GM21423 (cell line): ENCODE data around the gene ZNF324.
"Not testable (repeated sequence)": the region's sequence is repeated elsewhere in the genome, so short reads cannot be mapped to it uniquely, and the experiment has no call there.

ENCODE experiments used
- ATAC-seq: cut with Tn5 transposase; IDR thresholded peaks from one replicate; pipeline ENCODE4 v1.9.1; 2021; ENCODE audit warnings: mild to moderate bottlenecking, moderate library complexity; ENCODE audit not compliant: unreplicated experiment

Gene ZNF324

DNA sequence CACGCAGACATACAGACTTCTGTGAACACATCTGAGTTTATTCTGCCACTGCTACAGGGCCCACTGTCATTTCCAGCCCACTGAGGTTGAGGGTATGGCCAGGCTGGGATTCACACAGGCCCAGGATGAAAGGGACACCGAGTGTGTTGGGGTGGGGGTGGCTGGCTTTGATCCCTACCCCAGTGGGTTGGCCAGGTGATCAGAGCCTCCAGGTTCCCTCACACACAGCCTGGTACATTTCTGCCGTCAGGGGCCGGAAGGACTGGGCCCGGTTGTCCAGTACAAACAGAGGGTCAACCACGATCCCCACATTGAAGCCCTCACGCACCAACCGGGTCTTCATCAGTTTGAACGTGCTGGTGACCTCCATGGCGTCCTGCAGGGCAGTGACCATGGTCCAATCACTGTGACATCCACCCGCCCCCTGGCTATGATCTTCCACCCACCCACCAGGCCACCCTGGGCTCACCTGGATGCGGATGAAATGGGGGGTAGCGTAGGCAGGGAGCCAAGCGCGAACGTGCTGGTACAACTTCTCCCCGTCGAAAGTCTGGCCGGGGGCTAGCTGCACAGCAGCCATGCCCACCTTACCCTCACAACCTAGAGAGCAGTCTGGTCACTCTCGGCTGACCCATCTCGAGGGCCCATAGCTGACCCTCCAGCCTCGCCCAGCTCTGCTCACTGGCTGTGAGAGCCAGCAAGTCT lies 31.6 kb downstream of the ZNF324 start:
- ATAC-seq, result no peak

DNA sequence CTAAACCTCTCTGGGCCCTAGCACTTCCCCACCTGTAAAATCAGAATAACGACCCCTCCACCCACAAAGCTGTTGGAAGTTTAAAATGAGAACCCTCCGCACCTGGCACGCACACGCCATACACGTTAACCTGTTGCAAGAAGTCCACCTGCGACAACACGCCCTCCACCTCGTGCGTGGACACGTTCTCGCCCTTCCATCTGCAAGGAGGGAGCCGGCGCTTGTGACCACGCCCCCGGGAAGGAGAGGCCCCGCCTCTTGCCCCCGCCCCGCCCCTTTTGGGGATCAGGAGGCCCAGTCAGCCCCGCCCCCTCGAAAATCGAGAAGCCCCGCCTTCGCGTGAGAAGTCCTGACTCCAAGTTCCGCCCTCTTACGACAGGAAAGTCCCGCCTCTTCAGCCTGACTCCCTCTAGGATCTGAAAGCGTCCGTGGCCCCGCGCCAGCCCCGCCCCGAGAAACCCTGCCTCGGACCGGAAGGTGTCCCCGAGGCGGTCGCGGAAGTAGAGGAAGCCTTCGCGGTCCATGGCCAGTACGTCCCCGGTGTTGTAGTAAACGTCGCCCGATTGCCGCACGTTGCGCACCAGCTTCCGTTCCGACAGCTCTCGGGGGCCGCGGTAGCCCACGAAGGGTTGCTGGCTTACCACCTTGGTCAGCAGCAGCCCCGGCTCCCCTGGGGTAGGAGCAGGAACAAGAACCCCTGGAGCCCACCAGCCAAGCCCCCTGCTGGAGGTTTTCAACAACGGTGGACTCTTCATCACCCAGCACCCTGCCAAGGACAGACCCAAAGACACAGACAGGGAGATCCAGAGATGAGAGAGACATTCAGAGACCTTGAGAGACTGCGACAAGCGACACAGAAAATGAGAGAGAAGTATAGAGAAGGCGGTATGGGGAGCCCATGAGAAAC lies 32.4 kb downstream of the ZNF324 start:
- ATAC-seq, result peak; percentile 91

DNA sequence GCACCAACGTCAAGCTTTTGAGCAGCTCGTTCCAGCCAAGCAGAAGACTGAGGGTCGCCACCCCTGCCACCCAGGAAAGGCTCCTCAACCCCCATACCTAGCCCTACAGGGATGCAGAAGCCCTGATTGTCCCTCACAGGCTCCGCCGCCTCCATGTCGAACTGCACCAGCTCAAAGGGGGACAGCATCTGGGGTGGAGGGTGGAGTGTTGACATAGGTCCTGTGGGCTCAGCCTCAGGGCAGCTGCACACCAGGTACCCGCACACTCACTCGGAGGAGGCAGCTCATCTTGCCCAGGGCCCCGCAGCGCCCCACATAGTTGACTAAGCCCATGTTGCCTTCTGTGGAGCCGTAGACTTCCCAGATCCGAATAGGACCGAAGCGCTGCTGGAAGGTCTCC lies 33.4 kb downstream of the ZNF324 start:
- ATAC-seq, result no peak

DNA sequence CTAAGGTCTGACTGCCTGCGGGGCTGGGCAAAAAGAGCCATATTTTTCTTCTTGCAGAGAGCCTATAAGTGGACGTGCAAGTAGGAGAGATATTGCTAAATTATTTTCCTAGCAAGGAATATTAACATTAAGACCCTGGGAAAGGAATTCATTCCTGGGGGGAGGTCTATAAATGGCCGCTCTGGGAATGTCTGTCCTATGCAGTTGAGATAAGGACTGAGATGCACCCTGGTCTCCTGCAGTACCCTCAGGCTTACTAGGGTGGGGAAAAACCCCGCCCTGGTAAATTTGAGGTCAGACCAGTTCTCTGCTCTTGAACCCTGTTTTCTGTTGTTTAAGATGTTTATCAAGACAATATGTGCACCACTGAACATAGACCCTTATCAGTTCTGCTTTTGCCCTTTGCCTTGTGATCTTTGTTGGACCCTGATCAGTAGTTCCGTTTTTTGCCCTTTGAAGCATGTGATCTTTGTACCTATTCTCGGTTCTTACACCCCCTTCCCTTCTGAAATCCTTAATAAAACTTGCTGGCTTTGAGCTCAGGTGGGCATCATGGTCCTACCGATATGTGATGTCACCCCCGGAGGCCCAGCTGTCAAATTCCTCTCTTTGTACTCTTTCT lies 40.8 kb downstream of the ZNF324 start:
- ATAC-seq, result not testable (repeated sequence)

DNA sequence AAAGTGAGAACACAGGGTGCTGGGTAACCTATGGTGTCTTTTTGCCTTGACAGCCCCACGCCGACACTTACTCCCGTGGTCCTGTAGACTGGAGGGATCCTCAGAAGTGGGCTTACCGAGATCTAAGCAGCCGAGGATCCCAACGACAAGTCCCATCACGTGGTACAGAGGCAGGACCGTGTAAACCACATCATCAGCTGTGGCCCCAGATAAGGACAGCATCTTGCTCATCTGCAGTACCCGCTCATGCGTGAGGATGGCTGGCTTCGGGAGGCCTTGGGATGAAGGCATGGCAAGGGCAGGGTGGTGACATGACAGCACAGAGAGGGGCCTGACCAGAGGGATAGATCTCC lies 42.8 kb downstream of the ZNF324 start:
- no peak for ATAC-seq

DNA sequence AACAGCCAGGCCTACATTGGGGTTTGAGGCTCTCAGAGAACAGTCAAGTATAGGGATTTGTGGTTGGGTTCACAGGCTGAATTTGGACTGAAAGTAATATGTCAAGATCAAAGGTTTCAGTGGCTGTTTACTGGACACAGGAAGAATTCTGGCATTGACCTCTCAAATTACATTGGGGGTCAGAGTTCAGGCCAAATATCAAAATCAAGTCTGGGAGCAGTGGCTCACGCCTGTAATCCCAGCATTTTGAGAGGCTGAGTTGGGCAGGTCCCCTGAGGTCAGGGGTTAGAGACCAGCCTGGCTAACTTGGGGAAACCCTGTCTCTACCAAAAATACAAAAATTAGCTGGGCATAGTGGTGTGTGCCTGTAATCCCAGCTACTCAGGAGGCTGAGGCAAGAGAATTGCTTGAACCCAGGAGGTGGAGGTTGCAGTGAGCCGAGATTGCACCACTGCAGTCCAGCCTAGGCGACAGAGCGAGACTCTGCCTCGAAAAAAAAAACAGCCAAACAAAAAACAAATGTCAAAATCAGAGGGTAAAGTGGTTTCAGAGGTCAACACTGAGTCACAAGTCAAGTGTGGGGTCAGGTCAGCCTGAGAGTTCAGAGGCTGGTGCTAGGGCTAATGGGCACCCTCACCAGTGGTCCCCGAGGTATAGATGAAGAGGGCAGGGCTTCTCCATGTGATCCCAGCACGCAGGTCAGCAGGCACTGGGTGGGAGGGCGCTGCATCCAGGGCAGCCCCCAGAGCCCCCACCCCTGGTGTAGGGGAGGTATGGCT lies 43.4 kb downstream of the ZNF324 start:
- ATAC-seq, result no peak

DNA sequence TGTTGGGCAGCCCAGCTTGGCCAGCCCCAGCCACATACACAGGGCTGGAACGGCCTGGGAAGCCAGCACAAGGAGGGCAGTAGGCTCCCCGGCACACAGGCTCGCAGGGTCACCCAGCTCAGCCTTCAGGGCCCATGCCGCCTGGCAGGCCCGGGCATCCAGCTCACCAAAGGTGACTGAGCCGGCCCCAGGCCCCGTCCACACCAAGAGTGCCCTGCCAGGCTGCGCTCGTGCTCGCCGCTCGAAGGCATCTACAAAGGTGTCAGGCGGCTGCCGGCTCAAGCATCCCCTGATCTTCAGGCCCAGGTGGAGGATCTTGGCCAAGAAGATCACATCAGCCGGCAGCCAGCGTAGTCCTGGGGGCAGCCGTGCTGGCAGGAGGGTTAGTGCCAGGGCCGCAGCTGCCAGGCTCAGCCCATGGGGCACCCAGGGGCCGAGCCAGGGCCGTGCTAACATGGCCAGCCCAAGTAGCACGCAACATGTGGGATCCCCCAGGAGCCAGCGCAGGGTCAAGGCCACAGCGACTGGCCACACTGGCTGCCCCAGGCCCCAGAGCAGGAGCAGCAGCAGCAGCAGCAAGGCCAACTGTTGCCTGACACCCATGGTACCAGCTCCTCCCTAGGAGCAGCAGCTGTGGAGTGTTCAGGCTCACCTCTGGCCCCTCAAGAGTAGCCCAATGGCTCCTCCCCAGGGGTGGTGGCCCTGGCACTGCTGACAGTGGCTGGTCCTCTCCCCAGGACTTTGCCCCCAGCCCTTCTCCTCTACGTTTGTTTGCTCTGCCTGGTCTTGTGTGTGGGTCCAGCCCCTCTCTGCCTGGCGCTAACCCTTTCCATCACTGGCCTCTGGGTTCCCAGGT lies 44.7 kb downstream of the ZNF324 start, which contains the start of gene SLC27A5:
Gene SLC27A5, minus strand, starts transcription at position 640 of the 856 bp plus-strand sequence. Its CDS starts 37 bp downstream, at position 603.
- ATAC-seq, result no peak

DNA sequence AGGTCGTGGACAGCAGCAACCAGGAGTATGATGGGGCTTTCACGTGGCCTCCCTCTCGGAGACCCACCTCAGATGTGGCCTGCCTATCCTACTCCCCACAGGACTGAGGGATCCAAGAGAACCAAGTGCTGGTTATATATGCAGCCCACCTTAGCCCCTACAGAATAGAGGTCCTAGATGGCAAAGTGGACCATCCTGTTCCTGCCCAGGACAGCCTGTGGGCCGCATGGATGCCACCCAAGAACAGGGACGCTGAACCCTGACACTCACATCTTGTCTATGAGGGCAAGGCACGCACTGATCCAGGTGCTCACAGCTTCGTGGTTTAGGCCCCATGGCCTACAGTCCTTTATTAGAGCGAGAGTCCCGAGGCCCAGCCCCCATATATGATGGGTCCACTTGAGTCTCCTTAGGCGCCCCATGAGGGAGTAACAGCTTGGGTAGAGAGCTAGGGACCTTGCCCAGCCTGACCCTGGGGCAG lies 46.4 kb downstream of the ZNF324 start:
- ATAC-seq, result no peak

DNA sequence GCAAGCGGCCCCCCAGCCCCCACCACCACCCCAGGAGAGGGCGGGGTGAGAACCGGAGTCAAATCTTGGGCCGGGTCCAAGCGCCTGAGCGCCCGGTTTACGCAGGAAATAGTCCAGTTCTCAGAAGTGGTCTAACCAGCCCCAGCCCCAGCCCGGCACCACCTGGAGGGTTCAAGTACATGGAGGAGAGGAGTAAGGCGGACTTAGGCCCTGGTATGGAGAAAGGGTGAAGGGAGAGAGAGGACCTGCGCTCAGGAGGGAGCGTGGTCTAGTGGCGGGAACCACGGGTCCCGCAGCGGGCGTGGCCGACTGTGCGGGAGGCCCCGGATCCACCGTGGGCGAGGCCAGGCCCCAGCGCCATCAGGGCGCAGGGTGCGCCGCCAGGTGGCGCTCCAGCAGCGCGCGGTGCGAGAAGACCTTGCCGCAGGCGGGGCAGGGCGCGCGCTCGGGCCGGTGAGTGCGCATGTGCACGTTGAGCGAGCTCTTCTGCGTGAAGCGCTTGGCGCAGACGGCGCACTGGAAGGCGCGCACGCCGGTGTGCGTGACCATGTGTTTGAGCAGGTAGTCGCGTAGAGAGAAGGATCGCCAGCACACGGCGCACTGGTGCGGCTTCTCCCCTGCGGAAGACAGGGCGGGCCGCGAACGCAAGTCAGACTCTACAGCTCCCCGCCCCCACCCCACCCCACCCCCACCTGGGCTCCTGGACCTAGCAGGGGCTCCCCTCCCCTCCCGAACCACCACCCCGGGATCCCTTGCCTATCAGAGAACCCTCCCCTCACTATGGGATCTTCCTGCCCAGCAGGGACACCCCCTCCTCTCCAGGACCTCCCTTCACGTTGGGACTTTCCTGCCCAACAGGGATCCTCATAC lies 47.0 kb downstream of the ZNF324 start:
- peak; percentile 73 for ATAC-seq

DNA sequence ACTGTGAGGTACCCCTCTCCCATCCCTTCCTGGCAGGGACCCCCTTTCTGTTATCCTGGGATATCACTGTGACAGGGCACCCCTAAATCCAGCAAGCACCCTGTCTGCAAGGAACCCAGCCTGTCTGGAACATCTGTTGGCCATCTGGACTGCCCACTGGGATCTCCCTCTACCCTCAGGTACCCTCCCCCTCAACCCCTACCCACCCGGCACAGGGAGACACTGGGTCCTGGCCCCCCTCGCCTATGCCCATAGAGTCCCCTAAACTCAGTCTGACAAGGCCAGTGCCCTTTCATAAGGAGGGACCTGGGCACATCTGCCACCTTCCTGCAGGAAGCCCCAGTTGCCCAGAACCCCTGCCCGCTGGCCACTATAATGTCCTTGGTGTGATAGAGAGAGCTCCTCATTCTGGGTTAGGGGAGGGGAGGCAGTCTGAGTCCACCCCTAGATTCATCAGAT lies 47.7 kb downstream of the ZNF324 start:
- no peak for ATAC-seq

DNA sequence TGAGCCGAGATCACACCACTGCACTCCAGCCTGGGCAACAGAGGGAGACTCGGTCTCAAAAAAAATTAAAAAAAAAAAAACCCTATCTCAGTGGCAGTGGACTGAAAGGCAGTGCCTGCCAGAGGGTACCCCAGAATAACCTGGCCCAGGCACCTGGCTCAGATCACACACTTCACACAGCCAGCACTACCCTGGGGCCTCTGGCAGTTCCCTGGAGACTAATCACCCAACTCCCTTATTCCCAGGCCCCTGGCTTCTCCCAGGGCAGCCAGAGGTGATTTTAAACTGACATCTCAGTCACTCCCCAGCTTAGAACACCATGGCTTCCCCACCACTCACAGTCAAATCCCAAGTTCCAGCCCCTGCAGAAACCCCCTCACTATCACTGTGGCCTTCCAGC lies 48.4 kb downstream of the ZNF324 start:
- no peak for ATAC-seq

DNA sequence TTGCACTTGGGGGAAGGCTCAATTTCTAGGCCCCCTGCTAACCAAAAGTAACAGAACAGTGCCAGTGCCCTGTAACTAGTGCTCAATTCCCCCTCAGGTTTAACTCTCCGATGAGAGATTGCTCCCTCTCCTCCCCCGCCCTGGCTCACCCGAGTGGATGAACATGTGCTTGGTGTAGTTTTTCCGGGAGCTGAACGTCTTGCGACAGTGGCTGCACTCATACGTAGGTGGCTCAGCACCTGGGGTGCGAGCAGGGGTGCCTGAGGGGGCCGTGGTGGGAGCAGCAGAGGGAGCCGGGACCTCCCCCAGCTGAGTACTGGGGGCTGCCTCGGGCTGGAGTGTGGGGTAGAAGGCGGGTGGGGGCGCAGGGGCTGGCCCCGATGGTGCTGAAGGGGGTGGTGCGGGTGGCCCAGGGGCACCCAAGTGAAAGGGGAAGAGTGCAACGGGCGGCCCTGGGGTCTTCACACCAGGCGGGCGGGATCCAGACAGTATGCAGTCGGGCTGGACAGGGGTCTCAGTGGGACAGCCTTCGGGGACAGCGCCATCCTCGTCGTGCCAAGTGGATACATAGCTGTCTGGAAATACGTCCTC lies 49.5 kb downstream of the ZNF324 start:
- no peak for ATAC-seq

DNA sequence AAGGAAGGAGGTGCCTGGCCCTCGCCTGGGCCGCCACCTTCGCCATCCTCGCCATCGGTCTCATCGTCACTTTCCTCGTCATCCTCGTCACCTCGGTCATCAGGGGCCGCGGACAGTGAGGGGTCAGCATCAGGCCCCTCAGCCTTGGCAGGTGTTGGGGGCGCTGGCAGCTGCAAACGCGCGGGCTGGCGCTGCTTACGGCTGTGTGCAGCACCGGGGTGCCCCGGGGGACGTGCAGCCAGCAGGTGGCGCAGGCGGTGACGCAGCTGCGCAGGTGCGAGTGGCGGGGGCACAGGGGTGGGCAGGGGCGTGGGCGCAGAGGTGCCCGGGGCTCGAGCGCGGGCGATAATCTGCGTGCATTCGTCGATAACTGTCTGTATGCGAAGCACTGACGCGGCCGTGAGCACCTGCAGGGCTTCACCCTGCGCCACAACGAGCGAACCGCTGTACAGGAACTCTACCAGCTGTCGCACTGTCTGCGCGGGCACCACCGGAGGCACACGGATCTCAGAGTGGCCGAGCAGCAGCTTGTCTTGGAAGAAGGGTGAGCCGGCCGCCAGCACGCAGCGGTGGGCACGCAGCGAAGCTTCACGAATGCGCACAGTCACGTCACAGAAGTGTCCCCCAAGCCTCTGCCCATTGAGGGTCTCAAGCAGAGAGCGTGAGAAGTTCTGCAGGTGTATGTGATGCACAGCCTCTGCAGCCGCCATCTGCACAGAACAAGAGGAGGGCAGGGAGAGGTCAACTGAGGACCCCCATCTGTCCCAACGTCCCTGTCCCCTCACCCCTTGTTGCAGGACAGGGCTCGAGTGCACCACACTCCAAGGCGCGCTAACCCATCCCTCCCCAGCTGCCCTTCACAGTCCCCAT lies 50.3 kb downstream of the ZNF324 start:
- ATAC-seq, result no peak

DNA sequence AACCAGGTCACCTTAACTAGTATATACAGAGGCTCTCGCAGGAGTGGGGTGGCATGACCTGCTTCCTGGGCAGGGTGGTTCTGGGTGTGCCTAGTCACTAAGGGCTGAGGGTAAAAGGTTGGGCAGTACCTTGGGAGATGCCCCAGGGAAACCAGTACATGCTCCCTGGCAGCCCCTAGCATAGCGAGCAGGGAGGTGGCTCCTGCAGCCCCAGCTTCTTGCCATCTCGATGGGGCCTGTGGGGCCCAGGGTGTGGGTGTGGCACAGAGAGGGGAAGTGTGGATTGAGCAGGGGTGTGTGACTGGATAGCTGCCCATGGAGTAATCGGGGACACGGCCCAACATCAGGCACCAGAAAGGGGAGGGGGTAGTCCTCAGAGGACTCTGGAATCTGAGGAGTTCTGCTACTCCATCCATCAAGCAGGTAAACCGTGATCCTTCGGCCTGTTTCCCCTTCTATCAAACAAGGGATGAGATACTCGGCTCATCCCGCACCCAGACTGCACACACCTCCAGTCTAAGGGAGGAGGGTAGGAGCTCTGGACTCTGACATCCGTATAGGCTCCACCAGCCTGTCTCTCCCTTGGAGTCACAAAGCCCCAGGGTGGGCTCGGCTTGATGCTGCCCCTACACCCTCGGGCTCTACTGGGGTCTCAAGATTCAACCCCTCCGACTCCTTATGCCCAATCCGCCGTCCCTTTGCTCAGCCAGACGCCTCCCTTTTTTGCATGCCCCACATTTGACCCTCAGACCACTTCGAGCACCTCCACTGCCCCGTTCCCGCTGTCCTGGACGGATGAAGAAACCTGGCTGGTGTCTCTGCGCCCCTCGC lies 51.6 kb downstream of the ZNF324 start:
- ATAC-seq, result no peak

DNA sequence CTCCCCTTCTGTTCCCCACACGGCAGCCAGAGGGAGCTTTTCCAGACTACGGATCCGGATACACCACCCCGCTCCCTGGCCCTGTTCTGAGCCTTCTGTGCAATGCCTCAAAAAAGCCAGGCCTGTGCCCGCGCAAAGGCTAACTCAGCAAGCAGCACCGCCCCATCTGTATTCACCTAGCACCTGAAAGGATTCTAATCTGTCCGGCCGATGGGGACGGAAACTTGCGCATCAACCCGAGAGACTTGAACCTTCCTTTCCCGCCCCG lies 52.1 kb downstream of the ZNF324 start:
- ATAC-seq, result no peak

DNA sequence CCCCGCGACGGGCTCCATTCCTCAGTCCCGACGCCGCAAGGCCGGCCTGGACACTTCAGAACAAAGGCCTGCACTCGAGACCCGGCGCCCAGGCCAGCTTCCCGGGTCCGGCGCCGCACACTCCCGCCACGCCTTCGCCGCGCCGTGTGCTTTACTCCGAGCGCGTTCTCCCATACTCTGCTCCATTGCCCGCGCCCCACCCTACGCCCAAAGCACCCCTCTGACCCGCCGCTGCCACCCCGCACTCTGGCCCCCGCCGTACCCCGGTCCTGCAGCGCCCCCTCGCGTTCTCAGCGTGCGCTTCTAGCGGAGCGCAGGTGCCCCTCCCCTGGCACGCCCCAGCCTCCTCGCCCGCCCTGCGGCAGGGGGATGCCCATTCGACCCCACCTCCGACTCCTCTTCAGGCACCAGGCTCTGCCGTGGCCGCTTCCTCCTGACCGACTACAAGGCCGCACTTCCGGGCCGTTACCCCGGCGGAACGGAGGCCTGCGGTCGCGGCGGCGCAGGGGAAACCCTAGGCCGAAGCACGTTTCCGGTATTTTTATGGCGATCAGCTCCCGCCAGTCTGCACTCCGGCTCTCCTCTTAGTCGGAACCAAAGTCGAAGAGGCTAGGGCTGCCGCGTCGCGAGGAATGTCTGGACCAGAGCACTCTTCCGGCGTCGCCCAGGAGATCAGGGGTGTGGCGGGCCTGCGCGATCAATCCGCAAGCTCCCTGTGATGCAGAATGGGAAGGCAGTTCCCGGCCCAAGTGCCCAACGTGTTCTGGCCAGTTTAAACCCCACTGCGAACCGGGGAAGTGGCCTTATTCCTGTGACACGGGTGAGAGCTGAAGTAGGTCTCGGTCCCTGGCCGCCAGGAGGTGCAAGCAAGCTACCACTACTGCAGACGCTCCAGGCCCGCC lies 52.7 kb downstream of the ZNF324 start, which contains the start of gene ZBTB45:
Gene ZBTB45, minus strand, starts transcription at position 456 of the 902 bp plus-strand sequence. CDS start 2,137 bp downstream, outside the sequence.
- ATAC-seq, result peak; percentile 74
